Stomach (tissue), 9 donors: ENCODE results near the gene MATN1. TPM values are rescaled to one million over a fixed set of nuclear protein-coding genes. Genes with fewer than 3 reads are reported as not detected.

ENCODE experiments used
- DNase-seq, 2 donors: peaks; one replicate each; pipeline versions ENCODE4 v3.0.0 to v3.0.0-alpha.2; 2013 to 2019
- H3K27ac ChIP-seq, 5 donors: fragments of 200-600 bp in 4 of 5; sonication (generic) in 4 of 5; one replicate each; pipeline ENCODE4 v1.5.1; 2013 to 2019; ENCODE audit warnings: mild to moderate bottlenecking in 1 of 5, moderate library complexity in 1 of 5
- H3K27me3 ChIP-seq, 3 donors: fragments of 200-600 bp; sonication (generic); one replicate each; pipeline ENCODE4 v1.5.1; 2017 to 2019; ENCODE audit warnings: mixed run types in 1 of 3
- H3K36me3 ChIP-seq, 4 donors: fragments of 200-600 bp; sonication (generic); 1 replicate in 3 of 4; 2 replicates in 1 of 4; pipeline ENCODE4 v1.5.1; 2016 to 2019
- H3K4me1 ChIP-seq, 4 donors: fragments of 200-600 bp; sonication (generic); one replicate each; pipeline ENCODE4 v1.5.1; 2016 to 2019
- H3K4me3 ChIP-seq, 4 donors: fragments of 200-600 bp; sonication (generic) in 3 of 4; one replicate each; pipeline ENCODE4 v1.5.1; 2016 to 2019; ENCODE audit warnings: mild to moderate bottlenecking in 1 of 4
- H3K9me3 ChIP-seq, 4 donors: fragments of 200-600 bp; sonication (generic); one replicate each; pipeline ENCODE4 v1.5.1; 2016 to 2019
- EP300 ChIP-seq: sonication (generic); formaldehyde crosslinking; IDR thresholded peaks from one replicate; pipeline ENCODE4 v1.6.1; 2017; ENCODE audit warnings: antibody characterized with exemption
- POLR2A ChIP-seq, 4 donors: fragments of 450-650 bp; IDR thresholded peaks; one replicate each; pipeline ENCODE4 v1.6.1; 2016; ENCODE audit warnings: antibody characterized with exemption in 4 of 4, control low read depth in 2 of 4, mild to moderate bottlenecking in 1 of 4, moderate library complexity in 1 of 4
- POLR2AphosphoS5 ChIP-seq, 3 donors: sonication (generic); formaldehyde crosslinking; IDR thresholded peaks; one replicate each; pipeline ENCODE4 v1.6.1; 2016; ENCODE audit warnings: antibody characterized with exemption in 3 of 3
- WGBS, 5 donors: extraction: QIAGEN DNeasy Blood & Tissue Kit in 3 of 5; methylation state at CpG; one replicate each; pipeline versions ENCODE4 v1.1.5 to v1.1.7; 2013 to 2018; 5-methylcytosine and 5-hydroxymethylcytosine counted together
- intact Hi-C: fragments of 100-400 bp; cut with DNase I; formaldehyde crosslinking; loops from one replicate; pipeline ENCODE4 v1.15.1; 2023; ENCODE audit warnings: low total_unique reads
- polyA plus RNA-seq, 3 donors: library from polyadenylated mRNA; stranded (reverse); fragments of 200-250 nt; gene quantifications; one replicate each; pipeline ENCODE4 v1.2.3, GENCODE V29; 2013
- total RNA-seq, 5 donors: library from RNA; depleted of rRNA; stranded (reverse); fragments of >200 nt; gene quantifications; one replicate each; pipeline versions ENCODE4 v1.1.0 to v1.2.3, GENCODE V29; 2014 to 2016
- TF ChIP-seq, protein P1 (sequence below), 7 experiments: fragments of 450-650 bp in 4 of 7; fragments of 200-600 bp in 3 of 7; sonication (generic) in 3 of 7; IDR thresholded peaks; one replicate each; pipeline ENCODE4 v1.5.1; 2016 to 2019; ENCODE audit warnings: antibody characterized with exemption in 7 of 7, control low read depth in 2 of 7, mild to moderate bottlenecking in 1 of 7
- donor health status: healthy with polysubstance abuse.
- donor health status: Bipolar disorder and iron deficiency.
- donor health status: healthy.

The MATN1 gene
- total and polyA plus RNA-seq, 8 donors: 1.7 TPM; not detected in 7

DNA sequence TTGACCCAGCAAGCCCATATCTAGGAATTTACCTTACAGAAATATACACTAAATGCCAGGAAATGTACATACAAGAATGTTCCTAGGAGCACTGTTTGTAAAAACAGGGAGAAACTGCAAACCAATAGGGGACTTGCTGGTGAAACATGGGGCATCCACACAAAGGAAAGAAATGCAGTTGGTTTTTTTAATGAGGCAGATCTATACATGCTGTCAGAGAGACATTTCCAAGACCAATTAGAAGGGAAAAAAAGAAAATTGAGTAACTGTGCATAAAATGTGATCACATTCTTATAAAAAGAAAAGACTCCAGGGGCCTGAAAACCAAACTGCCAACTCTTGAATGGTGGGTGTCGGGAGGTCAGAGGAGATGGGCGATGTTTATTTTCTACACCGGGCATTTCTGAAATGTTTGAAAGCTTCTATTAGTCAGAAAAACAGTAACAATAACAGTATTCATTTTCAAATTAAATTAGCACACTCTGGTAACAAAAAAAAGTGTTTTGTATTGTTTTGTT lies 56.6 kb downstream of the MATN1 start:
- Histone ChIP-seq H3K4me3 (no peak overlapping the region), H3K27me3 (peaks cover 0 to 14% (median 0%) of the 10 kb centered on the region in 3 donors), H3K4me1 (no peaks in the 10 kb centered on the region), H3K27ac (no peak overlapping the region), H3K9me3 (no peaks in the 10 kb centered on the region), H3K36me3 (no peaks in the 10 kb centered on the region)
- intact Hi-C loops: no loop called here
- TF ChIP-seq POLR2AphosphoS5 (IDR thresholded peaks at IDR 0.05): no peak
- TF ChIP-seq POLR2A (IDR thresholded peaks at IDR 0.05): no peak
- TF ChIP-seq, protein P1, sequence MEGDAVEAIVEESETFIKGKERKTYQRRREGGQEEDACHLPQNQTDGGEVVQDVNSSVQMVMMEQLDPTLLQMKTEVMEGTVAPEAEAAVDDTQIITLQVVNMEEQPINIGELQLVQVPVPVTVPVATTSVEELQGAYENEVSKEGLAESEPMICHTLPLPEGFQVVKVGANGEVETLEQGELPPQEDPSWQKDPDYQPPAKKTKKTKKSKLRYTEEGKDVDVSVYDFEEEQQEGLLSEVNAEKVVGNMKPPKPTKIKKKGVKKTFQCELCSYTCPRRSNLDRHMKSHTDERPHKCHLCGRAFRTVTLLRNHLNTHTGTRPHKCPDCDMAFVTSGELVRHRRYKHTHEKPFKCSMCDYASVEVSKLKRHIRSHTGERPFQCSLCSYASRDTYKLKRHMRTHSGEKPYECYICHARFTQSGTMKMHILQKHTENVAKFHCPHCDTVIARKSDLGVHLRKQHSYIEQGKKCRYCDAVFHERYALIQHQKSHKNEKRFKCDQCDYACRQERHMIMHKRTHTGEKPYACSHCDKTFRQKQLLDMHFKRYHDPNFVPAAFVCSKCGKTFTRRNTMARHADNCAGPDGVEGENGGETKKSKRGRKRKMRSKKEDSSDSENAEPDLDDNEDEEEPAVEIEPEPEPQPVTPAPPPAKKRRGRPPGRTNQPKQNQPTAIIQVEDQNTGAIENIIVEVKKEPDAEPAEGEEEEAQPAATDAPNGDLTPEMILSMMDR (IDR thresholded peaks at IDR 0.05): no peak
- TF ChIP-seq EP300: no peak
- WGBS, 5 donors: 64 to 80% (median 70%) methylated on average over 3 of the region's 3 CpGs
- DNase-seq: no peak

DNA sequence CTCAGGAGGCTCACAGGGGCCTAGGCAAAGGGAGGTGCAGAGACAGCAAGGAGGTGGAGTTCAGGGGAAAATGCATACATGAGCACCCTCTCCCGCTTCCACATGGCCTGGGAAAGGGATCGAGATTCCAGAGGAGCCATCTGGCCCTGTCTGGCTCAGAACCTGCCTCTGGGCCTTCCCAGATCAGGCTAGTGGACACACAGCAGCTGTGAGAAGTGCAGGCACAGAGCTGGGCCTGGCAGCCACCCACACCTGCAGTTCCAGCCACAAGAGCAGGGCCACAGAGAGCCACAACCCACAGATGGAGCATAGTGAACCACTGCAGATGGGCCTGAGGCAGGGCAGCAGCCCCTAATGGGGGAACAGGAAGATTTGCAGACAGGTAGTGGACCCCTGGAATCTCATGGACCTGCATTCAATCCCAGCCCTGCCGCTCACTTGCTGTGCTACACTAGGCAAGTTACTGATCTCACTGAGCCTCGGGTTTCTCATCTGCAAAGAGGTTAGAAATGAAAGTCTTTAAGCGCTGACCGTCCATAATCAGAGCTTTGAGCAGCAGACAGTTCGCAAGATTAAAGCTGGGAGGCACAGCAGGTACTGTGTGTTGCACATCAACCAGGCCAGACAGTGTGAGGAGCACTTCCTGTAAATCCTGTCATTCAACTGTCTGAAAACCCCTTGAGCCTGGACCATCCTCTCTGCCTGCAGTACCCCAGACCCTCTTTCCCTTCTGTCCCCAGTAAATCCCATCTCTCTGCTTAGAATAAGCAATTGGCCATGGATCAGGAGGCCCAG lies 58.0 kb downstream of the MATN1 start:
- H3K4me1 ChIP-seq: no peaks in the 10 kb centered on the region
- H3K27me3 ChIP-seq: peaks cover 0 to 9% (median 0%) of the 10 kb centered on the region in 3 donors
- no peaks in the 10 kb centered on the region for H3K9me3 ChIP-seq
- no peak overlapping the region for H3K4me3 ChIP-seq
- intact Hi-C loops: no loop called here
- TF ChIP-seq, protein P1 (IDR thresholded peaks at IDR 0.05): no peak
- no peak for TF ChIP-seq POLR2AphosphoS5 (IDR thresholded peaks at IDR 0.05)
- TF ChIP-seq EP300: no peak
- TF ChIP-seq POLR2A (IDR thresholded peaks at IDR 0.05): no peak
- H3K27ac ChIP-seq: no peak overlapping the region
- 81 to 89% (median 86%) methylated on average over 7 of the region's 7 CpGs for WGBS, 5 donors
- DNase-seq: no peak
- no peaks in the 10 kb centered on the region for H3K36me3 ChIP-seq

DNA sequence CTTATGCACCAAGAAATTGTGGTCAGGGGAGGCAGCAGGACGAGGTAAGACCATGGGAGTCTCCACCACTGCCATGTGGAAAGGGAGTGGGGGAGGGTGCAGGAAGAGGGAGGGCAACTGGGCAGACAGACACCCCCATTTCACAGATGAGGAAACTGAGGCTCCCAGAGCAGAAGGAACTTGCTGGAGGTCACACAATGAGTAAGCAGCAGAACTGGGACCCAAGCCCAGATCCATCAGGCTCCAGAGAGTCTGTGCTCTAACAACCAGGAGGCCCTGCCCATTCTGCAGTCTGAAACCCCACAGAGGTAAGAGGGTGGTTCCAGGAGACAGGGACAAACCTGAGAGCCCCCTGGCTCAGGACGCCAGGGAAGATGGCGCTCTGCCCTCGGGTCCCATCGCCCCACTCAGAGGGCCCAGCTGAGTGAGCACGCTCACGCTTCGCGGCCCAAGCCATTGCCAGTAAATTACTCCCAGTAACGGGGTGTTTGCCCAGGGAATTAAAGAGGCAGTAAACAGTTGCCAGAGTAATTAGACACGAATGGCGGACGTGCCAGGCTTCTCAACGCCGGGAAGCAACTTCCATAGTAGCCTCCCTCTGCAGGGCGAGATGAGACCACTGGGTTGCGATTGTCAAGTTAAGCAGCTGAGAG lies 59.2 kb downstream of the MATN1 start:
- no peak for DNase-seq

DNA sequence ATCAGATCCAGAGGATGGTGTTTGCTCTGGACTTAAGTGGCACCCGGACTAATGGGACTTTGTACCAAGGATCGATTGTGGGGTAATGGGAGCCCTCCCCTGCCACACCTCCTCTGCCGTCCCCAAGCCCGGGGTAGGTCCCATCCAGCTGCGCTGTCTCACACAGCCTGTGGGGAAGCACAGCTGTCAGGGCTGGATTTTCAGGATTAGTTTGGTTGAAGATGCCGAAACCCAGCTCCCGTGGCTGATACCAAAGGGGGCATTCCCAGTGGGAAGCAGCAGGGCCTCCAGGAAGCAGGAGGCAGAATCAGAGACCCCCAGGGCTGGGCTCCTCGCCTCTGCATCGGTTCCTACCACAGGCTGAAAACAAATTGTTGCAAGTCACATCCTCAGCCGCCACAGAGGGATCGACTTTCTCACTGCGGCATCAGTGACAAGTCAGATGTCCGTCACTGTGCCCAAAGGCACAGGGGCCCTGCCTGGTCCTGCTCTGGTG lies 59.7 kb downstream of the MATN1 start:
- Histone ChIP-seq H3K4me1 (no peaks in the 10 kb centered on the region), H3K4me3 (no peak overlapping the region), H3K27me3 (peaks cover 0 to 5% (median 0%) of the 10 kb centered on the region in 3 donors), H3K9me3 (no peaks in the 10 kb centered on the region), H3K27ac (no peak overlapping the region), H3K36me3 (no peaks in the 10 kb centered on the region)
- DNase-seq: peak in 1 of 2 donors; percentile 44
- WGBS, 5 donors: 40 to 67% (median 45%) methylated on average over 7 to 13 of the region's 13 CpGs
- intact Hi-C loops: no loop called here
- TF ChIP-seq, protein P1 (IDR thresholded peaks at IDR 0.05): no peak
- no peak for TF ChIP-seq POLR2AphosphoS5 (IDR thresholded peaks at IDR 0.05)
- TF ChIP-seq POLR2A (IDR thresholded peaks at IDR 0.05): no peak
- no peak for TF ChIP-seq EP300

More for the DNA sequence above, 59.2 kb downstream of the MATN1 start:
- TF ChIP-seq EP300: no peak
- no peak for TF ChIP-seq POLR2AphosphoS5 (IDR thresholded peaks at IDR 0.05)
- no peak for TF ChIP-seq POLR2A (IDR thresholded peaks at IDR 0.05)
- TF ChIP-seq, protein P1 (IDR thresholded peaks at IDR 0.05): no peak
- no peak overlapping the region for H3K4me3 ChIP-seq
- no peaks in the 10 kb centered on the region for H3K27me3 ChIP-seq
- intact Hi-C loops: no loop called here
- no peaks in the 10 kb centered on the region for H3K4me1 ChIP-seq
- H3K27ac ChIP-seq: no peak overlapping the region
- WGBS, 5 donors: 74 to 81% (median 77%) methylated on average over 17 of the region's 17 CpGs
- no peaks in the 10 kb centered on the region for H3K9me3 ChIP-seq
- no peaks in the 10 kb centered on the region for H3K36me3 ChIP-seq
